Mammary microvascular endothelial cell (primary cell): ENCODE data around the gene ATP10B. TPM values are rescaled to one million over a fixed set of nuclear protein-coding genes. Genes with fewer than 3 reads are reported as not detected.

Experiments
- total RNA-seq: library from RNA; depleted of rRNA; stranded (reverse); fragments of >200 nt; gene quantifications from 2 replicates; pipeline ENCODE4 v1.2.3, GENCODE V29; 2015

Gene ATP10B
- total RNA-seq, result not detected in 2 replicates

GRCh38 chr5:160852049-160852448, at the start of gene ATP10B:
ATP10B (minus strand) TSS chr5:160852211; CDS start chr5:160688074, 164,137 bp downstream.

